Esophagus squamous epithelium (tissue), 4 donors: ENCODE data around the gene ZCCHC17.

ENCODE experiments used
- POLR2A ChIP-seq, 4 donors: fragments of 450-650 bp; IDR thresholded peaks; one replicate each; pipeline ENCODE4 v1.6.1; 2017; ENCODE audit warnings: antibody characterized with exemption in 4 of 4, mild to moderate bottlenecking in 4 of 4, moderate library complexity in 3 of 4
- TF ChIP-seq, protein P1 (sequence below), 6 experiments: fragments of 450-650 bp in 4 of 6; fragments of 200-600 bp in 2 of 6; sonication (generic) in 2 of 6; IDR thresholded peaks; one replicate each; pipeline ENCODE4 v1.5.1; 2016 to 2019; ENCODE audit warnings: antibody characterized with exemption in 6 of 6, mild to moderate bottlenecking in 4 of 6, moderate library complexity in 4 of 6

DNA sequence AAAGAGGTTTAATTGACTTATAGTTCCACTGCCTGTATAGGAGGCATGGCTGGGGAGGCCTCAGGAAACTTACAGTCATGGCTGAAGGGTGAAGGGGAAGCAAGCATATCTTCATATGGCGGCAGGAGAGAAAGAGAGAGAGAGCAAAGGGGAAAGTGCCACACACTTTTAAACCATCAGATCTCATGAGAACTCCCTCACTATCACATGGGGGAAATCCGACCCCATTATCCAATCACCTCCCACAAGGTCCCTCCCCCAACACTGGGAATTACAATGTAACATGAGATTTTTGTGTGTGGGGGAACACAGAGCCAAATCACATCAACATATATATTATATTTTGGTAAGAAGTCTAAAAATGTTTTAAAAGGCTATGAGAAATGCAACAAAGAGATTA, 48.8 kb downstream of the ZCCHC17 start:
- TF ChIP-seq, protein P1, sequence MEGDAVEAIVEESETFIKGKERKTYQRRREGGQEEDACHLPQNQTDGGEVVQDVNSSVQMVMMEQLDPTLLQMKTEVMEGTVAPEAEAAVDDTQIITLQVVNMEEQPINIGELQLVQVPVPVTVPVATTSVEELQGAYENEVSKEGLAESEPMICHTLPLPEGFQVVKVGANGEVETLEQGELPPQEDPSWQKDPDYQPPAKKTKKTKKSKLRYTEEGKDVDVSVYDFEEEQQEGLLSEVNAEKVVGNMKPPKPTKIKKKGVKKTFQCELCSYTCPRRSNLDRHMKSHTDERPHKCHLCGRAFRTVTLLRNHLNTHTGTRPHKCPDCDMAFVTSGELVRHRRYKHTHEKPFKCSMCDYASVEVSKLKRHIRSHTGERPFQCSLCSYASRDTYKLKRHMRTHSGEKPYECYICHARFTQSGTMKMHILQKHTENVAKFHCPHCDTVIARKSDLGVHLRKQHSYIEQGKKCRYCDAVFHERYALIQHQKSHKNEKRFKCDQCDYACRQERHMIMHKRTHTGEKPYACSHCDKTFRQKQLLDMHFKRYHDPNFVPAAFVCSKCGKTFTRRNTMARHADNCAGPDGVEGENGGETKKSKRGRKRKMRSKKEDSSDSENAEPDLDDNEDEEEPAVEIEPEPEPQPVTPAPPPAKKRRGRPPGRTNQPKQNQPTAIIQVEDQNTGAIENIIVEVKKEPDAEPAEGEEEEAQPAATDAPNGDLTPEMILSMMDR (IDR thresholded peaks at IDR 0.05): no peak
- TF ChIP-seq POLR2A (IDR thresholded peaks at IDR 0.05): no peak
